ENCODE measurements around the gene PCDHB7. TPM values are rescaled to one million over a fixed set of nuclear protein-coding genes. Genes with fewer than 3 reads are reported as not detected.

PCDHB7 gene
- total RNA-seq (2012; rRNA removed) (0.18 and 0.28 TPM in 2 replicates), polyA plus RNA-seq (2012; rRNA removed) (0.27 and 0.38 TPM in 2 replicates), Bru-seq, nascent RNA (percentile 32 among the genes with signal in this experiment), BruChase-seq, experiment 1, labeled RNA remaining after a 6-hour chase (percentile 60 among the genes with signal in this experiment), BruChase-seq, experiment 2, labeled RNA remaining after a 2-hour chase (percentile 47 among the genes with signal in this experiment)
- polyA plus RNA-seq (2012; cell fraction: cytosol; rRNA removed) = 0.48 and 0.53 TPM in 2 replicates
- polyA plus RNA-seq (2012; cell fraction: nucleus; rRNA removed; ENCODE audit: low replicate concordance) = 0.46 TPM in 2 replicates
- long read RNA-seq, partial matches to known transcripts = 0 of 2 reads
- long read RNA-seq, other reads (novel, unspliced or antisense) = 0 of 2 reads

GRCh38 chr5:141172381-141173204 lies at the start of gene PCDHB7:
Gene PCDHB7, plus strand, starts transcription at chr5:141172644. Its CDS starts 192 bp downstream, at chr5:141172836.
- 0% methylated on average over 1 of the region's 20 CpGs; no CpG with 5 or more reads in 1 of the 2 experiments for WGBS, 2 experiments (ENCODE audit: extremely low coverage in 2 of 2, insufficient read length in 1 of 2)
- no peak within 1 kb of the TSS for H2AFZ ChIP-seq (replicated peaks; ENCODE audit: low read length, poor library complexity)
- H3K4me2 ChIP-seq (ENCODE audit: low read depth, low read length) = peak within 1 kb of the TSS; percentile 80

More at GRCh38 chr5:141172381-141173204, at the start of gene PCDHB7:
- Histone ChIP-seq H3K9ac (ENCODE audit: low read depth, low read length) (peak within 1 kb of the TSS; percentile 60; the same call in 1 of the 2 replicates), H3K4me1 (ENCODE audit: control insufficient read depth, insufficient read depth, low read length) (no peaks in the 10 kb centered on the region), H3K4ac (ENCODE audit: low read depth, low read length) (no peak within 1 kb of the TSS), H2AK5ac (ENCODE audit: low read depth, low read length) (no peak within 1 kb of the TSS), H2BK20ac (ENCODE audit: low read depth, low read length) (no peak within 1 kb of the TSS), H2BK5ac (ENCODE audit: low read depth, low read length, poor library complexity, severe bottlenecking) (no peak within 1 kb of the TSS), H4K20me1 (ENCODE audit: insufficient read depth, low read length) (no peaks in the 10 kb centered on the region), H2AK9ac (replicated peaks; ENCODE audit: low read depth, low read length, poor library complexity) (no peak within 1 kb of the TSS), H4K8ac (ENCODE audit: low read depth in 2 of 2, low read length in 2 of 2) (no peak within 1 kb of the TSS), H3K18ac (ENCODE audit: low read depth, low read length) (peak within 1 kb of the TSS; percentile 77; the same call in 1 of the 2 replicates), H3K23ac (ENCODE audit: low read depth, low read length) (no peak within 1 kb of the TSS), H3K14ac (replicated peaks; ENCODE audit: low read depth, low read length) (no peak within 1 kb of the TSS), H3K79me1 (ENCODE audit: low read depth in 1 of 2, low read length in 2 of 2) (no peaks in the 10 kb centered on the region), H3K56ac (ENCODE audit: extremely low read depth, insufficient read depth, low read length) (no peak within 1 kb of the TSS), H3K27ac (ENCODE audit: insufficient read depth, low read length) (no peak within 1 kb of the TSS), H3K4me3 (ENCODE audit: insufficient read depth, low read depth, low read length) (peak within 1 kb of the TSS; percentile 43), H3K27me3 (ENCODE audit: control insufficient read depth, insufficient read depth, low read length) (no peaks in the 10 kb centered on the region), H2BK15ac (ENCODE audit: low read depth, low read length) (no peak within 1 kb of the TSS), H3K9me3 (ENCODE audit: control insufficient read depth, insufficient read depth, low read length) (peaks cover 14% of the 10 kb centered on the region; the same call in 1 of the 2 replicates), H3K9me1 (ENCODE audit: insufficient read depth, low read length) (no peaks in the 10 kb centered on the region), H4K91ac (ENCODE audit: insufficient read depth, low read depth, low read length) (no peak within 1 kb of the TSS), H3K36me3 (ENCODE audit: control insufficient read depth, insufficient read depth, low read length) (no peaks in the 10 kb centered on the region), H2BK120ac (ENCODE audit: low read depth, low read length) (no peak within 1 kb of the TSS), H4K5ac (ENCODE audit: low read depth, low read length) (peak within 1 kb of the TSS; percentile 77; the same call in 1 of the 2 replicates)
- ChIA-PET POLR2A (ENCODE audit: unreplicated experiment) (no interaction called here), CTCF (no interaction called here)
- intact Hi-C loops (cut with micrococcal nuclease) = loop anchor here (1.0 kb wide), 1 partner anchor 392 kb away; no protein-coding TSS in a partner anchor
- in situ Hi-C loops (cut with MboI; ENCODE audit: low sequenced_read_pairs) = no loop called here
- TSS peak; percentile 38 for BruUV-seq (replicated peaks)
- DNase-seq (peak; percentile 26), ATAC-seq (ENCODE audit: low read depth) (peak; percentile 62)
- peak; percentile 50 for TF ChIP-seq CTCF (conservative IDR thresholded peaks at IDR 0.05; ENCODE audit: low read depth, low read length)
- TF ChIP-seq RFX5 (IDR thresholded peaks at IDR 0.05; ENCODE audit: low read depth, low read length) = no peak
- peak; percentile 42; the same call in 1 of the 2 replicates for TF ChIP-seq RAD21 (IDR thresholded peaks at IDR 0.05; ENCODE audit: low read length)
- dilution Hi-C loops (cut with HindIII; ENCODE audit: low sequenced_read_pairs, unreplicated experiment) = no loop called here

Measured in IMR-90 (cell line).